K562 (cell line): ENCODE results near the gene VILL. TPM values are rescaled to one million over a fixed set of nuclear protein-coding genes. Genes with fewer than 3 reads are reported as not detected.

ENCODE experiments used
- ATAC-seq: fragments of 200-7000 bp; cut with Tn5 transposase; 3 replicates; pipeline ENCODE4 v1.9.1; 2020; ENCODE audit warnings: moderate library complexity
- BruUV-seq: library from RNA; stranded (reverse); fragments of 400-500 nt; replicated peaks from 2 replicates; lab custom pipeline; 2021; lab: Mats Ljungman, UMichigan
- CTCF ChIA-PET: fragments of 300-600 bp; formaldehyde crosslinking; extraction: SDS; loops from one replicate; lab custom pipeline; 2021; ENCODE audit warnings: low intra/inter-chr PET ratio; lab: Yijun Ruan, JAX
- POLR2A ChIA-PET: fragments of 300-600, 350-650 bp; sonication (Branson Sonifier 250); formaldehyde crosslinking; extraction: SDS; loops from one replicate; lab custom pipeline; 2021; ENCODE audit warnings: antibody characterized with exemption, inconsistent platforms; lab: Yijun Ruan, JAX
- DNase-seq, 4 experiments: peaks; one replicate each; pipeline versions ENCODE4 v3.0.0 to v3.0.0-alpha.2; 2011 to 2018; ENCODE audit warnings: low spot score in 3 of 4, mixed read lengths in 3 of 4; ENCODE audit errors: extremely low read depth in 1 of 4
- FAIRE-seq: peaks from 2 replicates; lab custom pipeline; 2011; peaks lifted over from hg19 to GRCh38; lab: Jason Lieb, UNC
- H2AFZ ChIP-seq: 2 replicates; pipeline ENCODE4 v1.6.0; 2011; ENCODE audit warnings: low read depth, low read length, control low read depth, inconsistent platforms
- H3K27ac ChIP-seq: fragments of 200-600 bp; 3 replicates; pipeline ENCODE4 v1.8.0; 2011; ENCODE audit warnings: low read depth, mild to moderate bottlenecking, control low read depth, inconsistent platforms, low read length, moderate library complexity, mixed read lengths; ENCODE audit errors: extremely low read depth
- H3K27me3 ChIP-seq, 2 experiments: fragments of 300-600 bp in 1 of 2; 2 replicates in 1 of 2; 3 replicates in 1 of 2; pipeline versions ENCODE4 v1.6.0 to v1.8.0; 2011; ENCODE audit warnings: inconsistent platforms in 2 of 2, low read length in 2 of 2, mild to moderate bottlenecking in 1 of 2, mixed read lengths in 1 of 2, moderate library complexity in 1 of 2; ENCODE audit not compliant: control insufficient read depth in 2 of 2, insufficient read depth in 2 of 2
- H3K36me3 ChIP-seq: fragments of 300-600 bp; 3 replicates; pipeline ENCODE4 v1.8.0; 2011; ENCODE audit warnings: mild to moderate bottlenecking, low read length, inconsistent platforms; ENCODE audit not compliant: control insufficient read depth, insufficient read depth
- H3K4me1 ChIP-seq, 2 experiments: fragments of 200-600 bp in 1 of 2; replicated peaks in 1 of 2; 2 replicates in 1 of 2; 3 replicates in 1 of 2; pipeline versions ENCODE4 v1.5.1 to v1.8.0; 2011; ENCODE audit warnings: inconsistent platforms in 2 of 2, low read length in 2 of 2, mild to moderate bottlenecking in 1 of 2, mixed read lengths in 1 of 2, moderate library complexity in 1 of 2; ENCODE audit not compliant: control insufficient read depth in 2 of 2, insufficient read depth in 2 of 2
- H3K4me2 ChIP-seq: 2 replicates; pipeline ENCODE4 v1.6.1; 2011; ENCODE audit warnings: low read length, control low read depth, inconsistent platforms, mixed read lengths; ENCODE audit not compliant: insufficient read depth
- H3K4me3 ChIP-seq: fragments of 200-600 bp; sonication (generic), shearing (Covaris generic); 2 replicates; pipeline ENCODE4 v1.5.1; 2016; ENCODE audit warnings: control low read depth, inconsistent platforms
- H3K79me2 ChIP-seq: fragments of 200-600 bp; 3 replicates; pipeline ENCODE4 v1.8.0; 2011; ENCODE audit warnings: low read length, inconsistent platforms; ENCODE audit not compliant: control insufficient read depth, insufficient read depth
- H3K9ac ChIP-seq, 2 experiments: 2 replicates each; pipeline versions ENCODE4 v1.6.0 to v1.6.1; 2011; ENCODE audit warnings: low read depth in 2 of 2, low read length in 2 of 2, control low read depth in 1 of 2, inconsistent platforms in 1 of 2, mild to moderate bottlenecking in 1 of 2, mixed read lengths in 1 of 2; ENCODE audit not compliant: insufficient read depth in 1 of 2
- H3K9me1 ChIP-seq: one replicate; pipeline ENCODE4 v1.6.0; 2011; ENCODE audit warnings: inconsistent platforms, mild to moderate bottlenecking, low read length, moderate library complexity; ENCODE audit not compliant: control insufficient read depth, insufficient read depth
- H3K9me3 ChIP-seq: replicated peaks from 2 replicates; pipeline ENCODE4 v1.5.1; 2011; ENCODE audit warnings: low read depth, low read length, inconsistent platforms; ENCODE audit not compliant: control insufficient read depth, insufficient read depth
- H4K20me1 ChIP-seq: replicated peaks from 2 replicates; pipeline ENCODE4 v1.6.1; 2011; ENCODE audit warnings: low read length, inconsistent platforms, mixed read lengths; ENCODE audit not compliant: control insufficient read depth, insufficient read depth
- ARID2 ChIP-seq: fragments of 450-650 bp; IDR thresholded peaks from 2 replicates; pipeline ENCODE4 v1.6.1; 2017; ENCODE audit warnings: antibody characterized with exemption, mild to moderate bottlenecking
- ESRRB ChIP-seq: fragments of 250-450 bp; sonication (Bioruptor Pico); IDR thresholded peaks from 2 replicates; pipeline ENCODE4 v1.5.0; 2020; ENCODE audit warnings: mild to moderate bottlenecking, moderate library complexity, borderline replicate concordance
- HDAC2 ChIP-seq: fragments of 450-650 bp; IDR thresholded peaks from 2 replicates; pipeline ENCODE4 v1.6.1; 2016; ENCODE audit warnings: mild to moderate bottlenecking
- MAX ChIP-seq: sonication (generic); formaldehyde crosslinking; IDR thresholded peaks from 2 replicates; pipeline ENCODE4 v1.9.0; 2022; ENCODE audit warnings: mild to moderate bottlenecking, missing genetic modification reagents
- SRF ChIP-seq, 2 experiments: fragments of 250-450, 450-650 bp in 1 of 2; sonication (Bioruptor Pico) in 1 of 2; sonication (generic) in 1 of 2; formaldehyde crosslinking; IDR thresholded peaks; 2 replicates each; pipeline versions ENCODE4 v1.5.0 to v1.5.1; 2020 to 2022; ENCODE audit warnings: mild to moderate bottlenecking in 1 of 2, missing genetic modification reagents in 1 of 2
- YBX1 ChIP-seq: fragments of 450-650 bp; IDR thresholded peaks from 2 replicates; pipeline ENCODE4 v1.7.1; 2016; ENCODE audit warnings: mild to moderate bottlenecking
- WGBS: fragments of 100-300 bp; shearing (Covaris generic); methylation state at CpG from one replicate; pipeline ENCODE4 v1.1.6; 2016; ENCODE audit warnings: low coverage, mixed read lengths; ENCODE audit not compliant: insufficient coverage; ENCODE audit errors: missing lambda C conversion rate; 5-methylcytosine and 5-hydroxymethylcytosine counted together
- in situ Hi-C: fragments of 300-500 bp; cut with MboI; formaldehyde crosslinking; loops from 4 replicates; pipeline ENCODE4 v1.15.0; 2018; ENCODE audit warnings: inconsistent platforms, mixed read lengths
- intact Hi-C: fragments of 100-400 bp; cut with micrococcal nuclease; formaldehyde crosslinking; loops from 2 replicates; pipeline ENCODE4 v1.14.2; 2022
- polyA plus RNA-seq, 8 experiments: library from polyadenylated mRNA; depleted of rRNA in 4 of 8; stranded (reverse) in 5 of 8; unstranded in 3 of 8; fragments of >200 nt; fragmentation: Nextera tagmentation in 2 of 8; fragmentation: Illumina TruSeq in 1 of 8; extraction: Ambion mirVana in 2 of 8; extraction: Trizol in 1 of 8; gene quantifications; 2 replicates each; pipeline versions ENCODE4 v1.2.1 to v1.2.3, GENCODE V29; 2011 to 2014; ENCODE audit warnings: inconsistent platforms in 1 of 8, missing spikeins in 1 of 8
- total RNA-seq, 7 experiments: library from RNA; depleted of rRNA in 6 of 7; stranded (reverse); fragments of >200 nt in 6 of 7; fragmentation: Illumina TruSeq in 2 of 7; extraction: Trizol in 2 of 7; gene quantifications; 2 replicates each; pipeline versions ENCODE4 v1.2.1 to v1.2.3, GENCODE V29; 2011 to 2021; ENCODE audit warnings: low replicate concordance in 1 of 7
- TF ChIP-seq, protein P1 (sequence below): fragments of 250-450 bp; sonication (Bioruptor Pico); IDR thresholded peaks from 2 replicates; pipeline ENCODE4 v1.5.0; 2021; ENCODE audit warnings: mild to moderate bottlenecking, borderline replicate concordance

Gene VILL
- total and polyA plus RNA-seq, 9 of the 15 experiments (the other 6 are each of a cell fraction or from before 2014, with no cell fraction given) = 0.11 to 16.0 (median 8.8) TPM

- peak; percentile 8; the same call in 2 of the 3 replicates for ATAC-seq
- 0 out of 2 replicates have a peak, but pooled peaks cover 6% of the 10 kb centered on the region for H4K20me1 ChIP-seq
- ChIA-PET CTCF (no interaction called here), POLR2A (interaction anchor here (0.7 to 1.0 kb wide), 2 partner anchors 10 to 66 kb away, joined by 3 to 4 read pairs; no protein-coding TSS in a partner anchor)
- H3K4me3 ChIP-seq = no peak overlapping the region
- H3K9me1 ChIP-seq = no peaks in the 10 kb centered on the region
- in situ Hi-C loops = no loop called here
- intact Hi-C loops = no loop called here
- peaks cover 8 to 23% of the 10 kb centered on the region in 2 experiments for H3K4me1 ChIP-seq
- H3K4me2 ChIP-seq = no peak overlapping the region
- FAIRE-seq = no peak
- no peak for DNase-seq
- H3K27me3 ChIP-seq = peaks cover 0 to 33% of the 10 kb centered on the region in 2 experiments; a peak in 2 of 5 replicates
- H3K36me3 ChIP-seq = no peaks in the 10 kb centered on the region
- BruUV-seq = no TSS peak
- WGBS = 3% methylated on average over 8 of the region's 9 CpGs
- TF ChIP-seq ARID2 (no peak), SRF (CRISPR knock-in tag; IDR thresholded peaks at IDR 0.05) (no peak)
- no peaks in the 10 kb centered on the region for H3K79me2 ChIP-seq
- H3K9me3 ChIP-seq = no peaks in the 10 kb centered on the region
- no peak overlapping the region for H3K27ac ChIP-seq
- 0 out of 4 replicates have a peak overlapping the region, but pooled peaks of 1 of the 2 experiments have one; percentile 6 for H3K9ac ChIP-seq
- H2AFZ ChIP-seq = no peak overlapping the region
These were observed 40.7 kb downstream of the VILL start for GRCh38 chr3:38031022-38031994.

DNA sequence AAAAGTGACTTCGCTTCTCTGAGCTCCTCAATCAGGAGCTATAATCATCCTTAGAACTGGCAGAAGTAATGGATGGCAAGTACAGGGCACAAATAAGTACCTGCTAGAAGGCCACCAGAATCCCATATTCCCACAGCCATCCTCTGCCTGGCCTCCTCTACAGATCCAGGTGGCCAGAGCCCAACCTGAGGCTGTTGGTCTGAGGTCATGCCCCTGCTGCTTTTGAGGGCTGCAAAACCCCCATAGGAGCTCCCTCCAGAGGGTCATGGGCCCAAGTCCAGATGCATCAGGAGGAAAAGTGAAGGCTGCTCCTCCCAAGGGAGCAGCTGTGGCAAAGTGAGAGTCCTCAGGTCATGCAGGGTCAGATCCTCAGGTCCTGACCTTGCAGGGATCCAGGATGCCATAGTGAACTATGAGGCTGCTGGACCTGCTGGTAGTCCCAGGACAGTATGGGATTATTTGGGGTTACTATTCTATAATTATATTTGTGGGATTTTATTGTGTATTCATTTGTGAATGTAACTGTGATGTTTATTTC is 41.8 kb downstream of the VILL start:
- in situ Hi-C loops = no loop called here
- Histone ChIP-seq H3K4me2 (no peak overlapping the region), H3K27me3 (peaks cover 0 to 41% of the 10 kb centered on the region in 2 experiments; a peak in 2 of 5 replicates), H2AFZ (no peak overlapping the region)
- WGBS = 14% methylated on average over 1 of the region's 1 CpG
- CTCF ChIA-PET = no interaction called here
- POLR2A ChIA-PET = no interaction called here
- BruUV-seq = no TSS peak
- TF ChIP-seq, protein P1, sequence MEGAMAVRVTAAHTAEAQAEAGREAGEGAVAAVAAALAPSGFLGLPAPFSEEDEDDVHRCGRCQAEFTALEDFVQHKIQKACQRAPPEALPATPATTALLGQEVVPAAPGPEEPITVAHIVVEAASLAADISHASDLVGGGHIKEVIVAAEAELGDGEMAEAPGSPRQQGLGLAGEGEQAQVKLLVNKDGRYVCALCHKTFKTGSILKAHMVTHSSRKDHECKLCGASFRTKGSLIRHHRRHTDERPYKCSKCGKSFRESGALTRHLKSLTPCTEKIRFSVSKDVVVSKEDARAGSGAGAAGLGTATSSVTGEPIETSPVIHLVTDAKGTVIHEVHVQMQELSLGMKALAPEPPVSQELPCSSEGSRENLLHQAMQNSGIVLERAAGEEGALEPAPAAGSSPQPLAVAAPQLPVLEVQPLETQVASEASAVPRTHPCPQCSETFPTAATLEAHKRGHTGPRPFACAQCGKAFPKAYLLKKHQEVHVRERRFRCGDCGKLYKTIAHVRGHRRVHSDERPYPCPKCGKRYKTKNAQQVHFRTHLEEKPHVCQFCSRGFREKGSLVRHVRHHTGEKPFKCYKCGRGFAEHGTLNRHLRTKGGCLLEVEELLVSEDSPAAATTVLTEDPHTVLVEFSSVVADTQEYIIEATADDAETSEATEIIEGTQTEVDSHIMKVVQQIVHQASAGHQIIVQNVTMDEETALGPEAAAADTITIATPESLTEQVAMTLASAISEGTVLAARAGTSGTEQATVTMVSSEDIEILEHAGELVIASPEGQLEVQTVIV (CRISPR knock-in tag) = no peak
- TF ChIP-seq HDAC2 = no peak
- no peak for TF ChIP-seq YBX1
- no peak for TF ChIP-seq ESRRB
- no peak for TF ChIP-seq MAX (CRISPR knock-in tag)
- TF ChIP-seq, all 486 proteins: peak for 0
- Histone ChIP-seq H3K27ac (no peak overlapping the region), H4K20me1 (0 out of 2 replicates have a peak, but pooled peaks cover 6% of the 10 kb centered on the region), H3K79me2 (no peaks in the 10 kb centered on the region), H3K4me1 (peaks cover 8 to 23% of the 10 kb centered on the region in 2 experiments), H3K9ac (no peak overlapping the region), H3K9me1 (no peaks in the 10 kb centered on the region), H3K9me3 (no peaks in the 10 kb centered on the region), H3K36me3 (no peaks in the 10 kb centered on the region), H3K4me3 (no peak overlapping the region)
- DNase-seq = no peak
- no peak for FAIRE-seq
- no peak for ATAC-seq
- intact Hi-C loops = no loop called here
